WTC11 (cell line): Measurements from ENCODE around the gene DTNA. TPM values are rescaled to one million over a fixed set of nuclear protein-coding genes. Genes with fewer than 3 reads are reported as not detected.

Source experiments
- ATAC-seq: fragments of 200-7000 bp; cut with Tn5 transposase; 2 replicates; pipeline ENCODE4 v1.10.0; 2021; ENCODE audit warnings: mild to moderate bottlenecking, moderate library complexity
- CTCF ChIA-PET: fragments of 300-600 bp; sonication (Branson Sonifier 250); formaldehyde crosslinking; loops from one replicate; lab custom pipeline; 2021; ENCODE audit warnings: antibody characterized with exemption; lab: Charles Lee
- POLR2A ChIA-PET: fragments of 350-600 bp; sonication (Branson Sonifier 250); formaldehyde crosslinking; loops from one replicate; lab custom pipeline; 2021; ENCODE audit warnings: antibody characterized with exemption; lab: Charles Lee
- DNase-seq: peaks from one replicate; pipeline ENCODE4 v3.0.0; 2021; ENCODE audit warnings: low spot score
- H3K27ac Mint-ChIP-seq: 2 replicates; pipeline ENCODE4 v1.8.0; 2021; ENCODE audit warnings: mixed read lengths
- H3K27me3 Mint-ChIP-seq: 2 replicates; pipeline ENCODE4 v1.8.0; 2021; ENCODE audit warnings: low read depth, mild to moderate bottlenecking, moderate library complexity, mixed read lengths
- H3K36me3 Mint-ChIP-seq: 2 replicates; pipeline ENCODE4 v1.8.0; 2021; ENCODE audit warnings: mixed read lengths
- H3K4me1 Mint-ChIP-seq: 2 replicates; pipeline ENCODE4 v1.8.0; 2022; ENCODE audit warnings: mixed read lengths
- H3K4me3 Mint-ChIP-seq: 2 replicates; pipeline ENCODE4 v1.8.0; 2021; ENCODE audit warnings: mild to moderate bottlenecking, moderate library complexity, mixed read lengths
- H3K9me3 Mint-ChIP-seq: 2 replicates; pipeline ENCODE4 v1.8.0; 2021; ENCODE audit warnings: mixed read lengths
- ESRRA ChIP-seq: sonication (generic); formaldehyde crosslinking; IDR thresholded peaks from 2 replicates; pipeline ENCODE4 v1.8.1; 2022; ENCODE audit warnings: mild to moderate bottlenecking, missing genetic modification reagents, borderline replicate concordance
- FOXK1 ChIP-seq: sonication (generic); formaldehyde crosslinking; IDR thresholded peaks from 2 replicates; pipeline ENCODE4 v1.8.0; 2022; ENCODE audit warnings: mild to moderate bottlenecking, moderate library complexity, missing genetic modification reagents
- GABPB1 ChIP-seq: sonication (generic); formaldehyde crosslinking; IDR thresholded peaks from 2 replicates; pipeline ENCODE4 v1.8.1; 2023; ENCODE audit warnings: mild to moderate bottlenecking, missing genetic modification reagents
- HMGA2 ChIP-seq: fragments of 250-450 bp; sonication (Bioruptor Pico); IDR thresholded peaks from 2 replicates; pipeline ENCODE4 v1.4.0; 2021; ENCODE audit warnings: mild to moderate bottlenecking, moderate library complexity
- JAZF1 ChIP-seq: fragments of 250-450 bp; sonication (Bioruptor Pico); IDR thresholded peaks from 2 replicates; pipeline ENCODE4 v1.9.0; 2021; ENCODE audit warnings: moderate library complexity, mild to moderate bottlenecking, inconsistent platforms
- MXD4 ChIP-seq: fragments of 250-450 bp; sonication (Bioruptor Pico); IDR thresholded peaks from 2 replicates; pipeline ENCODE4 v1.8.0; 2021; ENCODE audit warnings: mild to moderate bottlenecking, moderate library complexity, borderline replicate concordance
- MYBL2 ChIP-seq: sonication (generic); formaldehyde crosslinking; IDR thresholded peaks from 2 replicates; pipeline ENCODE4 v1.8.1; 2023; ENCODE audit warnings: mild to moderate bottlenecking, moderate library complexity, missing genetic modification reagents
- NFATC4 ChIP-seq: fragments of 250-450 bp; sonication (Bioruptor Pico); IDR thresholded peaks from 2 replicates; pipeline ENCODE4 v1.9.0; 2021; ENCODE audit warnings: mild to moderate bottlenecking
- NFYB ChIP-seq: sonication (generic); formaldehyde crosslinking; conservative IDR thresholded peaks from 2 replicates; pipeline ENCODE4 v1.8.0; 2022; ENCODE audit warnings: low read depth, missing genetic modification reagents
- SMAD3 ChIP-seq: sonication (generic); formaldehyde crosslinking; IDR thresholded peaks from 2 replicates; pipeline ENCODE4 v1.8.0; 2022; ENCODE audit warnings: missing genetic modification reagents, mild to moderate bottlenecking, borderline replicate concordance
- TCF7 ChIP-seq: sonication (generic); formaldehyde crosslinking; IDR thresholded peaks from 2 replicates; pipeline ENCODE4 v1.8.0; 2022; ENCODE audit warnings: mild to moderate bottlenecking, low read depth, missing genetic modification reagents, moderate library complexity
- TEAD1 ChIP-seq: sonication (generic); formaldehyde crosslinking; IDR thresholded peaks from 2 replicates; pipeline ENCODE4 v1.8.0; 2022; ENCODE audit warnings: mild to moderate bottlenecking, missing genetic modification reagents
- TP53 ChIP-seq: sonication (generic); formaldehyde crosslinking; IDR thresholded peaks from 2 replicates; pipeline ENCODE4 v1.8.1; 2023; ENCODE audit warnings: mild to moderate bottlenecking, missing genetic modification reagents
- ZNF317 ChIP-seq: sonication (generic); formaldehyde crosslinking; IDR thresholded peaks from 2 replicates; pipeline ENCODE4 v1.8.1; 2023; ENCODE audit warnings: low read depth, mild to moderate bottlenecking, moderate library complexity, missing genetic modification reagents, borderline replicate concordance
- ZNF671 ChIP-seq: fragments of 250-450 bp; sonication (Bioruptor Pico); IDR thresholded peaks from 2 replicates; pipeline ENCODE4 v1.8.0; 2021; ENCODE audit warnings: mild to moderate bottlenecking
- total RNA-seq: library from RNA; stranded (reverse); gene quantifications from 3 replicates; pipeline ENCODE4 v1.2.3, GENCODE V29; 2021
- TF ChIP-seq, protein P1 (sequence below): sonication (generic); formaldehyde crosslinking; IDR thresholded peaks from 2 replicates; pipeline ENCODE4 v1.8.0; 2022; ENCODE audit warnings: missing genetic modification reagents
- TF ChIP-seq, protein P2 (sequence below): sonication (generic); formaldehyde crosslinking; IDR thresholded peaks from 2 replicates; pipeline ENCODE4 v1.8.0; 2023; ENCODE audit warnings: missing genetic modification reagents
- TF ChIP-seq, protein P3 (sequence below): sonication (generic); formaldehyde crosslinking; IDR thresholded peaks from 2 replicates; pipeline ENCODE4 v1.8.1; 2022; ENCODE audit warnings: missing genetic modification reagents, borderline replicate concordance
- TF ChIP-seq, protein P4 (sequence below): sonication (generic); formaldehyde crosslinking; IDR thresholded peaks from 2 replicates; pipeline ENCODE4 v1.8.1; 2023; ENCODE audit warnings: mild to moderate bottlenecking, moderate library complexity, missing genetic modification reagents
- TF ChIP-seq, protein P5 (sequence below): sonication (generic); formaldehyde crosslinking; IDR thresholded peaks from 2 replicates; pipeline ENCODE4 v1.8.0; 2022; ENCODE audit warnings: mild to moderate bottlenecking, missing genetic modification reagents

The DTNA gene
- total RNA-seq, 1 experiment from 2014 or later: 16.1 TPM

DNA sequence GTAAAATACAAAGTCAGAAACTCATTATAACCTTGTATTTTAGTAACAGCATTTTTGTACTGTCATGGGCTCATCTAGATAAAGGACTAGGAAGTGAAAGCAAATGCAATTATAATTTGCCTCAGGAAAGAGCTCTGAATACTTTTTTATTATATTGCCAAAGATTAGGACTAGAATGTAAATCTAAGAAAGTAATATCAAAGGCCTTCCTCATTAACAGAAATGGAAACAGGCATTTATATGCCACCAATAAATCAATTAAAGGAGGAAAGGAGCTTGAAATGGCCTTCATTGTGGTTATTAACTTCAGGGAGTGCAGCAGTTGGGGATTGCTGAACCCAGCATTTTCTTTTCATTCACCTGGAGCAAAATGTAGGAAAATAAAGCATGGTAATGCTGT is 39.6 kb downstream of the DTNA start:
- TF ChIP-seq, protein P1, sequence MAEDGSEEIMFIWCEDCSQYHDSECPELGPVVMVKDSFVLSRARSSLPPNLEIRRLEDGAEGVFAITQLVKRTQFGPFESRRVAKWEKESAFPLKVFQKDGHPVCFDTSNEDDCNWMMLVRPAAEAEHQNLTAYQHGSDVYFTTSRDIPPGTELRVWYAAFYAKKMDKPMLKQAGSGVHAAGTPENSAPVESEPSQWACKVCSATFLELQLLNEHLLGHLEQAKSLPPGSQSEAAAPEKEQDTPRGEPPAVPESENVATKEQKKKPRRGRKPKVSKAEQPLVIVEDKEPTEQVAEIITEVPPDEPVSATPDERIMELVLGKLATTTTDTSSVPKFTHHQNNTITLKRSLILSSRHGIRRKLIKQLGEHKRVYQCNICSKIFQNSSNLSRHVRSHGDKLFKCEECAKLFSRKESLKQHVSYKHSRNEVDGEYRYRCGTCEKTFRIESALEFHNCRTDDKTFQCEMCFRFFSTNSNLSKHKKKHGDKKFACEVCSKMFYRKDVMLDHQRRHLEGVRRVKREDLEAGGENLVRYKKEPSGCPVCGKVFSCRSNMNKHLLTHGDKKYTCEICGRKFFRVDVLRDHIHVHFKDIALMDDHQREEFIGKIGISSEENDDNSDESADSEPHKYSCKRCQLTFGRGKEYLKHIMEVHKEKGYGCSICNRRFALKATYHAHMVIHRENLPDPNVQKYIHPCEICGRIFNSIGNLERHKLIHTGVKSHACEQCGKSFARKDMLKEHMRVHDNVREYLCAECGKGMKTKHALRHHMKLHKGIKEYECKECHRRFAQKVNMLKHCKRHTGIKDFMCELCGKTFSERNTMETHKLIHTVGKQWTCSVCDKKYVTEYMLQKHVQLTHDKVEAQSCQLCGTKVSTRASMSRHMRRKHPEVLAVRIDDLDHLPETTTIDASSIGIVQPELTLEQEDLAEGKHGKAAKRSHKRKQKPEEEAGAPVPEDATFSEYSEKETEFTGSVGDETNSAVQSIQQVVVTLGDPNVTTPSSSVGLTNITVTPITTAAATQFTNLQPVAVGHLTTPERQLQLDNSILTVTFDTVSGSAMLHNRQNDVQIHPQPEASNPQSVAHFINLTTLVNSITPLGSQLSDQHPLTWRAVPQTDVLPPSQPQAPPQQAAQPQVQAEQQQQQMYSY (CRISPR knock-in tag): no peak
- TF ChIP-seq NFYB (no peak), NFATC4 (CRISPR knock-in tag) (no peak), ZNF671 (CRISPR knock-in tag) (no peak), TP53 (CRISPR knock-in tag) (no peak), TEAD1 (CRISPR knock-in tag) (no peak)
- TF ChIP-seq, protein P2, sequence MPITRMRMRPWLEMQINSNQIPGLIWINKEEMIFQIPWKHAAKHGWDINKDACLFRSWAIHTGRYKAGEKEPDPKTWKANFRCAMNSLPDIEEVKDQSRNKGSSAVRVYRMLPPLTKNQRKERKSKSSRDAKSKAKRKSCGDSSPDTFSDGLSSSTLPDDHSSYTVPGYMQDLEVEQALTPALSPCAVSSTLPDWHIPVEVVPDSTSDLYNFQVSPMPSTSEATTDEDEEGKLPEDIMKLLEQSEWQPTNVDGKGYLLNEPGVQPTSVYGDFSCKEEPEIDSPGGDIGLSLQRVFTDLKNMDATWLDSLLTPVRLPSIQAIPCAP (CRISPR knock-in tag): no peak
- ChIA-PET CTCF (interaction anchor here (1.4 kb wide), 1 partner anchor 20 kb away, joined by 3 read pairs; no protein-coding TSS in a partner anchor), POLR2A (no interaction called here)
- Mint-ChIP-seq H3K9me3 (0 out of 2 replicates have a peak, but pooled peaks cover 10% of the 10 kb centered on the region), H3K27ac (no peak overlapping the region), H3K27me3 (no peaks in the 10 kb centered on the region), H3K4me3 (no peak overlapping the region), H3K4me1 (no peaks in the 10 kb centered on the region), H3K36me3 (no peaks in the 10 kb centered on the region)
- no peak for ATAC-seq
- DNase-seq: no peak

DNA sequence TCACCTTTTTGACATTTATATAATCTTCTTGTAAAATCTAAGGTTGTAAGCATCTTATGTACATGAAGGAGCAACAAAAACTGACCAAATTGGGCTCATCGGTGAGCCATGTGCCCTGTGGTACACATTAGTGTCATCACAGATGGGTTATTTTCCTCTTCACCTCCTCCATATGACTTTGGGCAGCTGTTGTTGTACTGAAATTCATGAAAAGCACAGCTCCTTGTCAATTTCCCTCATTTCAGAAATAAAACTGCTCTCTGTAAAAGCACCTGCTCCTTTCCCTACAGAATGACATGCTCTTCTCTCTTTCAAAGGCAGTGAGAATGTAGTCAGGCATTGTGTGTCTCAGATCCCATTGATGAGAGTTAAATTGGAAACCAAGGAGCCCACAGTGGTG is 42.0 kb downstream of the DTNA start:
- peaks cover 18% of the 10 kb centered on the region; the same call in 1 of the 2 replicates for H3K9me3 Mint-ChIP-seq
- CTCF ChIA-PET: interaction anchor here (1.4 kb wide), 1 partner anchor 57 kb away, joined by 4 read pairs; no protein-coding TSS in a partner anchor
- H3K27me3 Mint-ChIP-seq: no peaks in the 10 kb centered on the region
- POLR2A ChIA-PET: no interaction called here
- ATAC-seq (no peak), DNase-seq (no peak)
- H3K4me1 Mint-ChIP-seq: no peaks in the 10 kb centered on the region
- H3K4me3 Mint-ChIP-seq: no peak overlapping the region
- H3K36me3 Mint-ChIP-seq: peaks cover 8% of the 10 kb centered on the region; the same call in 1 of the 2 replicates
- H3K27ac Mint-ChIP-seq: no peak overlapping the region
- TF ChIP-seq JAZF1 (CRISPR knock-in tag) (no peak), GABPB1 (no peak), ESRRA (CRISPR knock-in tag) (no peak), ZNF317 (CRISPR knock-in tag) (no peak), FOXK1 (CRISPR knock-in tag) (no peak), TCF7 (no peak), HMGA2 (no peak), SMAD3 (no peak), MYBL2 (CRISPR knock-in tag) (no peak), MXD4 (CRISPR knock-in tag) (no peak)
- TF ChIP-seq, protein P3, sequence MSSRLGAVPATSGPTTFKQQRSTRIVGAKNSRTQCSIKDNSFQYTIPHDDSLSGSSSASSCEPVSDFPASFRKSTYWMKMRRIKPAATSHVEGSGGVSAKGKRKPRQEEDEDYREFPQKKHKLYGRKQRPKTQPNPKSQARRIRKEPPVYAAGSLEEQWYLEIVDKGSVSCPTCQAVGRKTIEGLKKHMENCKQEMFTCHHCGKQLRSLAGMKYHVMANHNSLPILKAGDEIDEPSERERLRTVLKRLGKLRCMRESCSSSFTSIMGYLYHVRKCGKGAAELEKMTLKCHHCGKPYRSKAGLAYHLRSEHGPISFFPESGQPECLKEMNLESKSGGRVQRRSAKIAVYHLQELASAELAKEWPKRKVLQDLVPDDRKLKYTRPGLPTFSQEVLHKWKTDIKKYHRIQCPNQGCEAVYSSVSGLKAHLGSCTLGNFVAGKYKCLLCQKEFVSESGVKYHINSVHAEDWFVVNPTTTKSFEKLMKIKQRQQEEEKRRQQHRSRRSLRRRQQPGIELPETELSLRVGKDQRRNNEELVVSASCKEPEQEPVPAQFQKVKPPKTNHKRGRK (CRISPR knock-in tag): no peak
- TF ChIP-seq, protein P4, sequence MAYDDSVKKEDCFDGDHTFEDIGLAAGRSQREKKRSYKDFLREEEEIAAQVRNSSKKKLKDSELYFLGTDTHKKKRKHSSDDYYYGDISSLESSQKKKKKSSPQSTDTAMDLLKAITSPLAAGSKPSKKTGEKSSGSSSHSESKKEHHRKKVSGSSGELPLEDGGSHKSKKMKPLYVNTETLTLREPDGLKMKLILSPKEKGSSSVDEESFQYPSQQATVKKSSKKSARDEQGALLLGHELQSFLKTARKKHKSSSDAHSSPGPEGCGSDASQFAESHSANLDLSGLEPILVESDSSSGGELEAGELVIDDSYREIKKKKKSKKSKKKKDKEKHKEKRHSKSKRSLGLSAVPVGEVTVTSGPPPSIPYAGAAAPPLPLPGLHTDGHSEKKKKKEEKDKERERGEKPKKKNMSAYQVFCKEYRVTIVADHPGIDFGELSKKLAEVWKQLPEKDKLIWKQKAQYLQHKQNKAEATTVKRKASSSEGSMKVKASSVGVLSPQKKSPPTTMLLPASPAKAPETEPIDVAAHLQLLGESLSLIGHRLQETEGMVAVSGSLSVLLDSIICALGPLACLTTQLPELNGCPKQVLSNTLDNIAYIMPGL (CRISPR knock-in tag): no peak
- TF ChIP-seq, protein P5, sequence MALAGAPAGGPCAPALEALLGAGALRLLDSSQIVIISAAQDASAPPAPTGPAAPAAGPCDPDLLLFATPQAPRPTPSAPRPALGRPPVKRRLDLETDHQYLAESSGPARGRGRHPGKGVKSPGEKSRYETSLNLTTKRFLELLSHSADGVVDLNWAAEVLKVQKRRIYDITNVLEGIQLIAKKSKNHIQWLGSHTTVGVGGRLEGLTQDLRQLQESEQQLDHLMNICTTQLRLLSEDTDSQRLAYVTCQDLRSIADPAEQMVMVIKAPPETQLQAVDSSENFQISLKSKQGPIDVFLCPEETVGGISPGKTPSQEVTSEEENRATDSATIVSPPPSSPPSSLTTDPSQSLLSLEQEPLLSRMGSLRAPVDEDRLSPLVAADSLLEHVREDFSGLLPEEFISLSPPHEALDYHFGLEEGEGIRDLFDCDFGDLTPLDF (CRISPR knock-in tag): no peak
